ENCODE data around the gene CRLF3.

DNA sequence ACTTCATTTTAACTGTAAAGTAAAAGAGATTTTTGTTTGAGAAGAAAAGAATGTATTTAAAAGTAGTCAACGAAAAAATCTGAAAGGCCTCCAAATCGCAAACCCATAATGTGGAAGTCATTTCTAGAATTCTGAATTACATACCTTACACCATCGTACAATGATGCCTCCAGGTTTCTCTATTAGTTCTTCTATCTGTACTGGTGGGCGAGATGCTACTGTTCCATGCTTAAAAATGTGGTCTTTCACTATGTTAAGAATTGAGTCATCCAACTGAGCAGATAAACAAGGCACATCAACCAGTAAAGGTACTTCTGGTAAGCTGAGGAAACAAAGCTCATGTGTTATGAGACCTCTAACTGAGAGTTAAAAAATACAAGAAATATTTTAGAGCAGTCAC, 28.5 kb downstream of the CRLF3 start:
- TF ChIP-seq, protein P1, sequence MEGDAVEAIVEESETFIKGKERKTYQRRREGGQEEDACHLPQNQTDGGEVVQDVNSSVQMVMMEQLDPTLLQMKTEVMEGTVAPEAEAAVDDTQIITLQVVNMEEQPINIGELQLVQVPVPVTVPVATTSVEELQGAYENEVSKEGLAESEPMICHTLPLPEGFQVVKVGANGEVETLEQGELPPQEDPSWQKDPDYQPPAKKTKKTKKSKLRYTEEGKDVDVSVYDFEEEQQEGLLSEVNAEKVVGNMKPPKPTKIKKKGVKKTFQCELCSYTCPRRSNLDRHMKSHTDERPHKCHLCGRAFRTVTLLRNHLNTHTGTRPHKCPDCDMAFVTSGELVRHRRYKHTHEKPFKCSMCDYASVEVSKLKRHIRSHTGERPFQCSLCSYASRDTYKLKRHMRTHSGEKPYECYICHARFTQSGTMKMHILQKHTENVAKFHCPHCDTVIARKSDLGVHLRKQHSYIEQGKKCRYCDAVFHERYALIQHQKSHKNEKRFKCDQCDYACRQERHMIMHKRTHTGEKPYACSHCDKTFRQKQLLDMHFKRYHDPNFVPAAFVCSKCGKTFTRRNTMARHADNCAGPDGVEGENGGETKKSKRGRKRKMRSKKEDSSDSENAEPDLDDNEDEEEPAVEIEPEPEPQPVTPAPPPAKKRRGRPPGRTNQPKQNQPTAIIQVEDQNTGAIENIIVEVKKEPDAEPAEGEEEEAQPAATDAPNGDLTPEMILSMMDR (IDR thresholded peaks at IDR 0.05; ENCODE audit: borderline replicate concordance, extremely low read depth, low read length, poor library complexity, severe bottlenecking), result no peak
- TF ChIP-seq EZH2 (IDR thresholded peaks at IDR 0.05; ENCODE audit: borderline replicate concordance, low read depth, low read length, severe bottlenecking), result no peak

Measured in DND-41 (cell line).